ENCODE data around the gene WDR45.
A peak's percentile ranks its signal among the peaks of the same experiment; 100 is the strongest.

Gene WDR45

GRCh38 chrX:49043220-49043986, 36.3 kb downstream of the WDR45 start, which contains the start of gene TFE3:
Gene TFE3 (minus strand): TSS chrX:49043357. CDS start chrX:49043226, 131 bp downstream.
- DNase-seq = peak; percentile 87 to 97

GRCh38 chrX:49042581-49043219, 37.0 kb downstream of the WDR45 start:
- no peak for DNase-seq

GRCh38 chrX:49041744-49042580, 37.7 kb downstream of the WDR45 start:
- DNase-seq = no peak

GRCh38 chrX:49040376-49040955, 39.2 kb downstream of the WDR45 start:
- DNase-seq = no peak

- peak; percentile 42 to 69 for DNase-seq
Observed at GRCh38 chrX:49039598-49040375, 39.9 kb downstream of the WDR45 start.

- no peak for DNase-seq
Observed at GRCh38 chrX:49037883-49038475, 41.7 kb downstream of the WDR45 start.

GRCh38 chrX:49030283-49030682, 49.4 kb downstream of the WDR45 start:
- DNase-seq = no peak

- no peak for DNase-seq
Observed at GRCh38 chrX:49029876-49030275, 49.8 kb downstream of the WDR45 start.

All from stimulated activated CD4-positive, alpha-beta T cell treated with anti-CD3 and anti-CD28 coated beads, Interleukin-4, amount 100 ng/mL, for 4 hours (primary cell).